Measurements from ENCODE around the gene POP7. TPM values are rescaled to one million over a fixed set of nuclear protein-coding genes. Genes with fewer than 3 reads are reported as not detected.
"Not testable (repeated sequence)": the region's sequence is repeated elsewhere in the genome, so short reads cannot be mapped to it uniquely, and the experiment has no call there.

The POP7 gene
- total RNA-seq, 6 experiments from 2014 or later: 13.0 to 52.2 (median 29.2) TPM

GRCh38 chr7:100711369-100711768 lies 5.4 kb downstream of the POP7 start:
- ATAC-seq (peak; percentile 68 to 86 (median 78)), DNase-seq (peak in 2 of 3 donors; percentile 70 to 76)
- Histone ChIP-seq H3K4me1 (peaks cover 0 to 39% (median 12%) of the 10 kb centered on the region in 4 donors), H3K36me3 (no peaks in the 10 kb centered on the region), H3K9me3 (no peaks in the 10 kb centered on the region), H3K4me3 (no peak overlapping the region), H3K27me3 (no peaks in the 10 kb centered on the region), H3K27ac (no peak overlapping the region)
- intact Hi-C loops (cut with DNase I): loop anchor here in 1 of 2 donors (10.0 kb wide), 1 partner anchor 143 kb away; the partner anchor contains the start of gene SLC12A9
- WGBS (ENCODE audit: insufficient coverage, low coverage, low lambda C conversion rate, missing lambda C conversion rate): 57% methylated on average over 4 of the region's 11 CpGs
- no peak for TF ChIP-seq POLR2A (IDR thresholded peaks at IDR 0.05)
- TF ChIP-seq, protein P1, sequence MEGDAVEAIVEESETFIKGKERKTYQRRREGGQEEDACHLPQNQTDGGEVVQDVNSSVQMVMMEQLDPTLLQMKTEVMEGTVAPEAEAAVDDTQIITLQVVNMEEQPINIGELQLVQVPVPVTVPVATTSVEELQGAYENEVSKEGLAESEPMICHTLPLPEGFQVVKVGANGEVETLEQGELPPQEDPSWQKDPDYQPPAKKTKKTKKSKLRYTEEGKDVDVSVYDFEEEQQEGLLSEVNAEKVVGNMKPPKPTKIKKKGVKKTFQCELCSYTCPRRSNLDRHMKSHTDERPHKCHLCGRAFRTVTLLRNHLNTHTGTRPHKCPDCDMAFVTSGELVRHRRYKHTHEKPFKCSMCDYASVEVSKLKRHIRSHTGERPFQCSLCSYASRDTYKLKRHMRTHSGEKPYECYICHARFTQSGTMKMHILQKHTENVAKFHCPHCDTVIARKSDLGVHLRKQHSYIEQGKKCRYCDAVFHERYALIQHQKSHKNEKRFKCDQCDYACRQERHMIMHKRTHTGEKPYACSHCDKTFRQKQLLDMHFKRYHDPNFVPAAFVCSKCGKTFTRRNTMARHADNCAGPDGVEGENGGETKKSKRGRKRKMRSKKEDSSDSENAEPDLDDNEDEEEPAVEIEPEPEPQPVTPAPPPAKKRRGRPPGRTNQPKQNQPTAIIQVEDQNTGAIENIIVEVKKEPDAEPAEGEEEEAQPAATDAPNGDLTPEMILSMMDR (IDR thresholded peaks at IDR 0.05): no peak

DNA sequence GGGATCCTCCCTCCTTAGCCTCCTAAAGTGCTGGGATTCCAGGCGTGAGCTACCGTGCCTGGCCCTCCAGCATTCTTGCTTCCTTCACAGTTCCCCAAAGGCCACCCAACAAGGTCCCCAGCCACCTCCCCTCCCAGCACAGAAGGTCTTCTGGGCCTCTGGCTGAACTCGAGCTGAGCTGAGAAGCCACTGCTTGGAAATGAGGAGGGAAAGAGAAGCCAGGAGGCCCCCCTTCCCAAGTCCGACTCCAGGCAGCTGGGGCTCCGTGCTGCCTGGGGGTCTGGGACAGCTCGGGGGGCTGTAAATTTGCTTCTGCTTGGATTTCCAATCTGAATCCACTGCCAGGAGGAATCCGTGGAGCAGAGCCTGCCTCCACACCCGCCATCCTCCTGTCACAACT lies 8.8 kb downstream of the POP7 start:
- no peaks in the 10 kb centered on the region for H3K27me3 ChIP-seq
- no peak for TF ChIP-seq POLR2A (IDR thresholded peaks at IDR 0.05)
- TF ChIP-seq, protein P1 (IDR thresholded peaks at IDR 0.05): no peak
- no peak for ATAC-seq

DNA sequence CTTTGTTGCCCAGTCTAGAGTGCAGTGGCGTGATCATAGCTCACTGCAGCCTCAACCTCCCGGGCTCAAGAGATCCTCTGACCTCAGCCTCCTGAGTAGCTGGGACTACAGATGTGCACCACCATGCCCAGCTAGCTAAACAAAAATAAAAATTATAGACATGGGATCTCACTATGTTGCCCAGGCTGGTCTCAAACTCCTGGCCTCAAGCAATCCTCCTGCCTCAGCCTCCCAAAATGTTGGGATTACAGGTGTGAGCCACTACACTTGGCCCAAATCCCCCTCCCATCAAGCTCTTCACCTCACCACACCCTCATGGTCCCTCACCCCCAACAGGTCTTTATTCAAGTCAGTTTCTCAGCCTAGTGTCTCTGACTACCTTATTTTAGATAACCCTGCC lies 11.2 kb downstream of the POP7 start:
- WGBS (ENCODE audit: insufficient coverage, low coverage, low lambda C conversion rate, missing lambda C conversion rate): 93% methylated on average over 2 of the region's 2 CpGs
- H3K9me3 ChIP-seq, H3K27me3 ChIP-seq, ATAC-seq, H3K36me3 ChIP-seq, DNase-seq, H3K4me3 ChIP-seq, H3K27ac ChIP-seq: not testable (repeated sequence)
- intact Hi-C loops (cut with DNase I): loop anchor here in 1 of 2 donors (10.0 kb wide), 1 partner anchor 138 kb away; the partner anchor contains the start of gene SLC12A9
- peaks cover 0 to 26% (median 4%) of the 10 kb centered on the region in 4 donors for H3K4me1 ChIP-seq

More for the DNA sequence above, 8.8 kb downstream of the POP7 start:
- Histone ChIP-seq H3K4me3 (no peak overlapping the region), H3K27ac (no peak overlapping the region), H3K9me3 (no peaks in the 10 kb centered on the region), H3K4me1 (peaks cover 0 to 11% (median 6%) of the 10 kb centered on the region in 4 donors), H3K36me3 (no peaks in the 10 kb centered on the region)
- 76% methylated on average over 5 of the region's 8 CpGs for WGBS (ENCODE audit: insufficient coverage, low coverage, low lambda C conversion rate, missing lambda C conversion rate)
- intact Hi-C loops (cut with DNase I): loop anchor here in 1 of 2 donors (10.0 kb wide), 1 partner anchor 140 kb away; the partner anchor contains the start of gene SLC12A9
- no peak for DNase-seq

- TF ChIP-seq, protein P1 (IDR thresholded peaks at IDR 0.05): peak in 2 of 4 donors; percentile 23 to 28
- no peak for TF ChIP-seq POLR2A (IDR thresholded peaks at IDR 0.05)
- H3K4me3 ChIP-seq: peak overlapping the region in 2 of 3 donors; percentile 48 to 60
- DNase-seq (no peak), ATAC-seq (peak in 2 of 4 donors; percentile 4 to 20)
- 20% methylated on average over 7 of the region's 8 CpGs for WGBS (ENCODE audit: insufficient coverage, low coverage, low lambda C conversion rate, missing lambda C conversion rate)
- peaks cover 0 to 46% (median 15%) of the 10 kb centered on the region in 4 donors for H3K4me1 ChIP-seq
- no peaks in the 10 kb centered on the region for H3K9me3 ChIP-seq
- no peak overlapping the region for H3K27ac ChIP-seq
- no peaks in the 10 kb centered on the region for H3K36me3 ChIP-seq
- no peaks in the 10 kb centered on the region for H3K27me3 ChIP-seq
- intact Hi-C loops (cut with DNase I): loop anchor here in 1 of 2 donors (10.0 kb wide), 1 partner anchor 135 kb away; the partner anchor contains the start of gene SLC12A9
These were observed 13.8 kb downstream of the POP7 start for GRCh38 chr7:100719523-100720278.

DNA sequence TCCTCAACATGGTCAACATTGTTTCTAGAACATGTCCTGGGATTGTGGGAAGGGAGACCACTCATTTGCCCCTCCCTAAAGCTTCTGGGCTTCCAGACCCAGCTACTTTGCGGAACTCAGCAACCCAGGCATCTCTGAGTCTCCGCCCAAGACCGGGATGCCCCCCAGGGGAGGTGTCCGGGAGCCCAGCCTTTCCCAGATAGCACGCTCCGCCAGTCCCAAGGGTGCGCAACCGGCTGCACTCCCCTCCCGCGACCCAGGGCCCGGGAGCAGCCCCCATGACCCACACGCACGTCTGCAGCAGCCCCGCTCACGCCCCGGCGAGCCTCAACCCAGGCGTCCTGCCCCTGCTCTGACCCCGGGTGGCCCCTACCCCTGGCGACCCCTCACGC lies 14.4 kb downstream of the POP7 start, which contains the start of gene EPO:
Gene EPO (plus strand): TSS at position 190 of the 392 bp plus-strand sequence. CDS start 513 bp downstream, outside the sequence.
- TF ChIP-seq, protein P1 (IDR thresholded peaks at IDR 0.05): no peak
- TF ChIP-seq POLR2A (IDR thresholded peaks at IDR 0.05): no peak
- no peaks in the 10 kb centered on the region for H3K9me3 ChIP-seq
- intact Hi-C loops (cut with DNase I): no loop called here
- H3K27me3 ChIP-seq: no peaks in the 10 kb centered on the region
- H3K27ac ChIP-seq: peak within 1 kb of the TSS in 1 of 3 donors; percentile 83
- no CpG with 5 or more reads among the region's 21 CpGs for WGBS (ENCODE audit: insufficient coverage, low coverage, low lambda C conversion rate, missing lambda C conversion rate)
- no peaks in the 10 kb centered on the region for H3K36me3 ChIP-seq
- no peak for ATAC-seq
- H3K4me1 ChIP-seq: peaks cover 0 to 51% (median 17%) of the 10 kb centered on the region in 4 donors
- peak in 1 of 3 donors; percentile 37 for DNase-seq
- peak within 1 kb of the TSS; percentile 41 to 60 (median 48) for H3K4me3 ChIP-seq

Measured in right lobe of liver (tissue), 6 donors.